ENCODE measurements around the gene PRSS21.
A peak's percentile ranks its signal among the peaks of the same experiment; 100 is the strongest.

The PRSS21 gene

GRCh38 chr16:2824626-2825025 is 7.6 kb downstream of the PRSS21 start:
- no peak for TF ChIP-seq CTCF (conservative IDR thresholded peaks at IDR 0.05)
- H3K27ac ChIP-seq: no peak overlapping the region

GRCh38 chr16:2825049-2825742 is 8.2 kb downstream of the PRSS21 start:
- TF ChIP-seq CTCF (conservative IDR thresholded peaks at IDR 0.05): no peak
- H3K27ac ChIP-seq: no peak overlapping the region

GRCh38 chr16:2825906-2826305 is 8.9 kb downstream of the PRSS21 start:
- H3K27ac ChIP-seq: no peak overlapping the region
- no peak for TF ChIP-seq CTCF (conservative IDR thresholded peaks at IDR 0.05)

- H3K27ac ChIP-seq: no peak overlapping the region
- no peak for TF ChIP-seq CTCF (conservative IDR thresholded peaks at IDR 0.05)
These were observed 9.7 kb downstream of the PRSS21 start for GRCh38 chr16:2826591-2827373.

GRCh38 chr16:2827374-2827791 is 10.3 kb downstream of the PRSS21 start:
- no peak for TF ChIP-seq CTCF (conservative IDR thresholded peaks at IDR 0.05)

GRCh38 chr16:2827831-2828520 is 10.9 kb downstream of the PRSS21 start:
- no peak overlapping the region for H3K27ac ChIP-seq
- no peak for TF ChIP-seq CTCF (conservative IDR thresholded peaks at IDR 0.05)

More at GRCh38 chr16:2827374-2827791, 10.3 kb downstream of the PRSS21 start:
- no peak overlapping the region for H3K27ac ChIP-seq

- H3K27ac ChIP-seq: peak overlapping the region; percentile 97; the same call in 1 of the 2 replicates
- TF ChIP-seq CTCF (conservative IDR thresholded peaks at IDR 0.05): no peak
These were observed 11.4 kb downstream of the PRSS21 start for GRCh38 chr16:2828521-2828840.

All from VCaP (cell line).